Astrocyte of the hippocampus (primary cell): Measurements from ENCODE around the gene FBXL19.
"Not testable (repeated sequence)": the region's sequence is repeated elsewhere in the genome, so short reads cannot be mapped to it uniquely, and the experiment has no call there.

Source experiments
- DNase-seq: peaks from one replicate; pipeline ENCODE4 v3.0.0; 2011; ENCODE audit warnings: low read depth, low spot score

FBXL19 gene

DNA sequence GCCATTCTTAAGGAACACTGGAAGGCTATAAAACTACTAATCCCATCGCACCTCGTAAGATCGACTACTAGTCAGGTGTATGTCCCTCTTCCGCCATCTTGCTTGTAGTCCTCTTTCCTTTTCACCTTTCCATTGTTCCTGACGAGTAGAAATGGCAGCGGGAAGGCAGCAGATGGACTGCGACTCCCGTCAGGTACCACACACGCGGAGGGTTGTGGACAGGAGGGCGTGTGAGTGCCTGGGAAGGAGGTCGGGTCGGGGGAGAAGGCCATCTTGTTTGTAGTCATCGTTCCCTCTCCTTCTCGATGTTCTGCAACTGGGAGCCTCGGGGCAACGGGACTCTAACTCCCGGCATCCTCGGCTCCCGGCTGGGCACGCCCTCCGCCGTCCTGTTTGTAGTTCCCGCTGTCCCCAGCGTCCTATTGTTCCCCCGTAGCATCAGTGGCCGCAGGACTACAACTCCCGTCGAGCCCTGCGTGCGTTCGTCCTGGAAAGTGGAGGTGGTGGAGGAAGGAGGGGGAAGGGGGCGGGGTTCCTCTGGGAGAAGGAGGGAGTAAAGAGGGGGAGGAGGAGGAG is 324 bp upstream of the FBXL19 start:
- peak; percentile 100 for DNase-seq

DNA sequence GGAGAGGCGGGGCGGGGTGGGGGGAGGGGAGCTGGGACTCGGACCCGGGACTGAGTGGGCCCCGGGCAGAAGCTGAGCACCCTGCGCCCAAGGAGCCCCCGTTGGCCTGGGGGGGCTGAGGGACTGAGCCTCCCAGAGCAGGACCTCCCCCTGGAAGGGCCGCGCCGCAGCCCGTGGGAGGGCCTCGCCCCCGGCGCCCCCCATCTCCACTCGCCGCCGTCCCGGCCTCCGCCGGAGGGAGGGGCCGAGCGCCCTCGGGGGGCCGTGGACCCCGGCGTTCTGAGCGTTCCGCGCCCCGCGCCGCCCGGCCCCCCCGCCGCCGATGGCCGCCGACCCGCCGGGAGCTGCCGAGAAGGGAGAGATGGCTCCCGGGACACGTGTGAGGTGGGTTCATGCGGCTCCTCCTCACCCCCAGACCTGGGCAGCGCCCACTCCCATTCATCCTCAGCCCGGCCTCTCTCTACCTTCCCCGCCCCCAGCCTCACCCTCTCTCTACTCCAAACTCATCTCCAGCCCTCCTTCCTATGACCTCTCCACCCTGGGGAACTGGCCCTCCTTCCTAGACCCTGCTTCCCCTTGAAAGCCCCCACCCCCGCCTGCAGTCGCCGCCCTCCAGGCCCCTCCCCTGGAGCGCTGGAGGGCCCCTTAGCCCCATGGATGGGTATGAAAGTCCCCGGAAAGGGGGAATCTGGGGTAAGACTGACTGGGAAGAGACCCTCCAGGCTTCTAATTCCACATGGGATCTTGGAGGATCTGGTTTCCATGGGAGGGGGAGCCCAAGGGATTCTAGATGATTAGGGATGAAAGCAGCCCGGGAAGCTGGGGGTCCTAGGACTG is 922 bp downstream of the FBXL19 start:
- peak; percentile 31 for DNase-seq

DNA sequence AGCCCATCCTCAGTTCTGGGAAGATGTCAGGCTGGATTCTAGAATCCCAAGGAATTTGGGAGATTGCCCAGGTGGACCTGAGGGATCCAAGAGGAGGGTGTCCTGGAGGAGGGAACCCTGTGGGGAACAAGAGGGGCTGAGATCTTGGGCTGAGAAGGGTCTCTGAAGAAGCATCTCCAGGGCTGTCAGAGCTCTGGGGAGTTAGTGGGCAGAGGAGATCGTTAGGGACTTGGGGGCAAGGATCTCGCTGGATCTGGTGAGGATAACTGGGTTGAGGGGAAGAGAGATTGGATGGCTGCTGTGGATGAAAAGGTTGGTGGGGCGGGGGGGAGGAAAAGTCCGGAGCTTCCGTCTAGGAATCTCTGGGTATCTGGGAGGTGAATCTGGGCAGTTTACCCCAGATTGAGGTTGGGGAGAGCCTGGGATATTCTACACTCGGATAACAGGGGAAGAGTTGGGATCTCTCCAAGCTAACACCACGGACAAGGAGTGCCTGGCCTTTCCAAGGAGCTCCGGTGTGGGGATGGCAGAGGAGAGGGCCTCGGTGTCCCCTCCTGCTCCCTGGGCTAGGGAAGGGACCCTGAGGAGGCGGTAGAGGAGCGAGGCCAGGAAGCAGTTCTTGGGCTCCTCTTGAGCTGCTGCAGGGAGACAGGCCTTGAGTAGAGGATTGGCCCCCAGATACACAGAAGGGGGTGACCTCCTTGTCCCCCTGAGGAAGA is 1.7 kb downstream of the FBXL19 start:
- no peak for DNase-seq

DNA sequence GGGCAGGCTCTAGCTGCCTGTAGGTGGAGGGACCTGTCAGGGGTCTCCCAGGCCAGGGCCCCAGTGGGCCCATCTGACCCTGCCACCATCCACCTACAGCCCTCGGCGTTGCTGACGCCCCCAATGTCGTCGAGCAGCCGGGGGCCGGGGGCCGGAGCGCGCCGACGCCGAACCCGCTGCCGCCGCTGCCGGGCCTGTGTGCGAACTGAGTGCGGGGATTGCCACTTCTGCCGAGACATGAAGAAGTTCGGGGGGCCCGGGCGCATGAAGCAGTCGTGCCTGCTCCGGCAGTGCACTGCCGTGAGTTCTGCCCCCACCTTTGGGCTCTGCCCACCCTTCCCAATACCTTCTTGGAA is 2.2 kb downstream of the FBXL19 start:
- no peak for DNase-seq

DNA sequence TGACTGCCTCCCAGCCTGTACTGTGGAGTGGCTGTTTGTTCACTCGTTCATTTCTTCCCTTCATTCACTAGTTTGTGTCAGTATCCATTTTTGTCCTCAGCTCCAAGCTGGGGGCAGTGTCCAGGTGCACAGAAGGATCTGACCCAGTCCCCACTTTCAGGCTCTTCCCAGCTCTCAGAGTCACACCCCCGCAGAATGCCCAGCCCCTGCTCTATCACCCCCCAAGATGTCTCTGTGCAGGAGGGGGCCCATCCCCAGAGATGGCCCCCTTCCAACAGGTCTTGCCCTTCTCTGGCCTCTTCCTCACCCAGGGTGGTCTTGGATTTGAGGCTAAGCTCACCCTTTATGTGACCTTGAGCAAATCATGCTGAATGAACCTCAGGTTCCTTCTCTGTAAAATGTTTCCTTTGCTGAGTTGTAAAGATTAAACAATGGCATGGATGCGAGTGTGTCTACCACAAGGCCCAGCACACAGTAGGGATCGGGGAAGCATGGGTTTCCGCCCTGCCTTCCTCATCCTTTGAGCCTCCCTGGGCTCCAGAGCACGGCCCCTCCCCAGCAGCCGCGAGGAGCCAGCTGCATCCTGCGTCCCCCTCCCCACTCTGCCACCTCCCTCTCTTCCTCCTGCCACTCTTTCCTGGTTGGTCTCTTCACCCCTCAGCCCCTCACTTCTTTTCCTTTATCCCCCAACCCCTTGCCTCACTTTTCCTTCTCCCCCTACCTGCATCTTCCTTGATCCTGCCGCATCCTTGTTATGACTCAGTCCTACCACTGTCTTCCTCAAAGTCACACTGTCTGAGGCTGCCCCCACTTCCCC is 2.8 kb downstream of the FBXL19 start:
- no peak for DNase-seq

DNA sequence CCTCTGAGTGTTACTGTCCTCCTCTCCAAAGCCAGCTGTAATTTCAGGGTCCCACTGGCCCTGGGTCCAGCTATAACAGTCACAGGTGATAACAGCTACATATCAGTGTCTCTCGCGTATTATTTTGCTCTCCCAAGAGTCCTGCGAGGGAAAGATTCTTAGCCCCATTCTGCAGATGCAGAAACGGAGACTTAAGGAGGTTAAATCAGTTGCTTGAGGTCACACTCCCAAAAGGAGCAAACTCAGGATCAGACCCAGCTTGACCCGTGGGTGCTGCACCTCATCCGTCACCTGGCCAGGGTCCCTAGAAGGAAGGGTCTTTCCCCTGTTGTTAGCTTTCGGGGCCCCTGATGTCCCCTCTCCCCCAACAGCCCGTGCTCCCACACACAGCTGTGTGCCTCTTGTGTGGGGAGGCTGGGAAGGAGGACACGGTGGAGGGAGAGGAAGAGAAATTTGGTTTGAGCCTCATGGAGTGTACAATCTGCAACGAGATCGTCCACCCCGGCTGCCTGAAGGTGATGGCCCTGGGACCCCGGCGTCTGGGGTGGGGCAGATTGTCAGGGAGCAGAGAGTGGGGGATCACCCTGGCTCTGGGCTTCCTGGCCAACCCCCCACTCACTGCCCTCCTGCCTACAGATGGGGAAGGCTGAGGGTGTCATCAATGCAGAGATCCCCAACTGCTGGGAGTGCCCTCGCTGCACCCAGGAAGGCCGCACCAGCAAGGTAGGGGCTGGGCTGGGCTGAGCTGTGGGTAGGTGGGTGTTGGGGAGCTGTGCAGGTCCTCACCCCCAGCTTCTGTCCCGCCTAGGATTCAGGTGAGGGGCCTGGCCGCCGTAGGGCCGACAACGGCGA is 3.8 kb downstream of the FBXL19 start:
- DNase-seq, result no peak

DNA sequence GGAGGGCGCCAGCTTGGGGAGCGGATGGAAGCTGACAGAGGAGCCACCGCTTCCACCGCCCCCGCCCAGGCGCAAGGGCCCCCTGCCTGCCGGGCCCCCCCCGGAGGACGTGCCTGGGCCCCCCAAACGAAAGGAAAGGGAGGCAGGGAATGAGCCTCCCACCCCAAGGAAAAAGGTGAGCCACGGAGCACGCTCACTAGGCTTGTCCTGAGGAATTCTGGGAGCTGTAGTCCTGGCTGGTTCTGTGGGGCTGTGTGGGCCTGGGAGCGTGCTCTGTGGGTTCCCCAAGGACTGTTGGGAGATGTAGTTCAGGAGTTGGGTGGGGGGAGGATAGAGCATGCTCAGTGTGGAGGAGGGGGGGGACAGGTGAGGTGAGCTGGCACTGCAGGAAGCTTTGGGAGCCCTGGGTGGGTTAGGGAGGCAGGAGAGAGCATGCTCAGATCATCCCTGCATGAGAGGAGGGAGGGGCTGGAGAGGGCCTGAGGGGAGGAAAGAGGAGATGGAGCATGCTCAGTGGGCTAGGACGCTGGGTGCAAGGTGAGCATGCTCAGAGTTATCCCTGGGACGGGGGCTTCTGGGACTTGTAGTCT is 4.5 kb downstream of the FBXL19 start:
- DNase-seq, result peak; percentile 63

DNA sequence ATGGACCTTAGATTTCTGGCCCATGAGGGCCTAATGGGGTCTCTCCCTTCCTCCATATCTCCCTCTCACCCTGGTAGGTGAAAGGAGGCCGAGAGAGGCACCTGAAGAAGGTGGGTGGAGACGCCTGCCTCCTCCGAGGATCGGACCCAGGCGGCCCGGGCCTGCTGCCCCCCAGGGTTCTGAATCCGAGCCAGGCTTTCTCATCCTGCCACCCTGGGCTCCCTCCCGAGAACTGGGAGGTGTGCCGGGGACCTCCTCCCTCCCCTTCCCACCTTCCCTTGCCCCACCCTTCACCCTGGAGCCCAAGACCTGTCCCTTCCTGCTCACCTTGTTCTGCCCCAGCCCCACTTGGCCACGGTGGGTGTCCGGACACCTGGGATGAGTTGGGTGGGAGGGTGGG is 5.0 kb downstream of the FBXL19 start:
- DNase-seq, result no peak

DNA sequence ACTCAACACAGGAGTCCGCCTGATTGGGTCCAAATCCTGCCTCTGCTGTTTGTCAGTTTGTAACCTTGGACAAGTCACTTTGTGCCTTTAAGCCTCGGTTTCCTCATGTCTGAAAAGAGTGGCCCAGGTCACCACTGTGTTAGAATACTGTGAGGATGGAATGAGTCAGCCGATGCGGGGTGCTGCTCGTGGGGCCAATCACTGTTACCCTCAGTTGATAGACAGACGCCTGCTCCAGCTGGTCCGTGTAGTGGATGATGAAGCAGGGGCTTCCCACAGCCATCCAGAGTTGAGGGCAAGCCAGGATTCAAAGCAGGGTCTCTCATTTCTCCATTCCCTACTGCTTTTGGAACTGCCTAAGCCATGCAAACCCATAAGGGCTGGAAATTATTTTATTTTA is 5.8 kb downstream of the FBXL19 start:
- DNase-seq, result no peak

DNA sequence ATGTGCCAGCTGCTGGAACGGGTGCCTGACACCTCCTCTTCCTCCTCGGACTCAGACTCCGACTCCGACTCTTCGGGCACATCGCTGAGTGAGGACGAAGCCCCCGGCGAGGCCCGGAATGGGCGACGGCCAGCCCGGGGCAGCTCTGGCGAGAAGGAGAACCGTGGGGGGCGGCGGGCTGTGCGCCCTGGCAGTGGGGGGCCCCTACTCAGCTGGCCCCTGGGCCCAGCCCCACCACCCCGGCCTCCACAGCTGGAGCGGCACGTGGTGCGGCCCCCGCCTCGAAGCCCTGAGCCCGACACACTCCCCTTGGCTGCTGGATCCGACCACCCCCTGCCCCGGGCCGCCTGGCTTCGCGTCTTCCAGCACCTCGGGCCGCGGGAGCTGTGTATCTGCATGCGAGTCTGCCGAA is 6.8 kb downstream of the FBXL19 start:
- no peak for DNase-seq

DNA sequence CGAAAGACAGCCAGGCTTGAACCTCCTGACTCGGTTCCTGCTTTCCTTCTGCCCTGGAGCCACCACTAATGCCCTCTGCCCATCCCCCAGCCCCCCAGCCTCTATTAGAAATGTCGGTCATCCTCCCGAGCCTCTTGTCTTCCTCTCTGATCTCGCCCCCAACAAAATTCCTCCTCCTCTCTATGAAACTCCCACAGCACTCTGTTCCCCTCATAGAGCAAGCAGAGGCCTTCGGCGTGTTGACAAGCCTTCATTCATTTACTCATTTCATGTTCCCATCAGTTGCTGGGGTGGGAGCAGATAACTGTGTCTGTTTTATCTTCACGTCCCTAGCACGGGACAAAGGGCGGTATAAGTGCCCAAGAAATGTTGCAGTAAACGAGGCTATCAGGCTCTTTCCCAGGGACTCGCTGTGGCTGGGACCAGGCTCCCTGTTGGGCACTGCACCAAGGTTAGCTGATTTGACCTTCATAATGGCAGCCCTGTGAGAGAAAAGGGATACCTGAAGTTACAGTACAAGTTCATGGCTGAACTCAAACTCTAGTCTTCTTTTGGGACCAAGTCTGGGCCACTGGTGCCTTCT is 7.8 kb downstream of the FBXL19 start:
- no peak for DNase-seq

DNA sequence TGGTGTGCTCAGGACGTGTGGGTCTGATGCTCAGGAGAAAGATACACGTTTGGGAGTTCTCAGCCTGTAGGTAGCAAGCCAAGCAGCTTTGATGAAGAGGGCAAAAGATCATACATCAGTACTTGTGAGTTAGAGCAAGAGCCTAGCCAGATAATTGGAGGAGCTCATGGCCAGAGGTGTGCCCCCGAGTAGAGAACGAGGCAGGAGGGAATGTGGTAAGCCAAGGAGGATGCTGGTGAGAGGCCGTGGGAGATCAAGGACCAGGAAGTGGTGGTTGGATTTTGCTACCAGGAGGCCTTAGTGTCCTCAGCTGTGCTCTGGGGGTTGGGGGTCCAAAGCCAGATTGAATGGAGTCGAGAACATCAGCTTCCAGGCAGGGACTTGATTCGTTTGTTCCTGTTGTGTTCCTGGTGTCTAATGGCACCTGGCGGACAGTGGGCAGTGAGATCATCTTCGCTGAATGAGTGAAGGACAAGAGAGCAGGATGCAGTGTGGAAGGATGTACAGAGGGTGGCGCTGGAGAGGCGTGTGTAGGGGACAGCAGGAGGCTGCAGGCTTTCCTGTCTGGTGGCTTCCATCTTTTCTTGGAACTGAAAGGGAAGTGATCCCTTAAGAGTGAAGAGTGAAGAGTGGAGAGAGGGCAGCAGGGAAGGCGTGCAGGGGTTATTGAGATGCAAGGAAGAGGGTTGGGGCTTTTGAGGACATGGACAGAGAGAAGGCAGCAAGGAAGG is 11.6 kb downstream of the FBXL19 start:
- peak; percentile 58 for DNase-seq

DNA sequence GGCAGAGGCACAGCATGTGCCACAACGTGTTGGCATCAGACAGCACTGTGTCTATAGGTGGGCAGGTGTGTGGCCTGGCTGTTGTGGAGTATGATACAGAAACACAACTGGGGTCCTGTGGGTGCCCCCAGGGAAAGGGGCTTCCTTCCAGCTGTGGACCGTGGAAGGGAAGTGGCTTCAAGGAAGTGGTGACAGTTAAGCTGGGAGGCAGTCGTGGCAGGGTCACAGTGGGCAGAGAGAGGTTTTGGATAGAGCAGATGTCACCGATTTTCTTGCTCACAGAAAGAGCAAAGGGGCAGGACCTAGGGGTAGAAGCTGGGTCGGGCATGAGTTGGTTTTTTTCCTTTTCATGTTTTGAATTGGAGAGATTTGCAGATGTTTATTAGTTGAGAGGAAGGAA is 14.3 kb downstream of the FBXL19 start:
- DNase-seq, result no peak

DNA sequence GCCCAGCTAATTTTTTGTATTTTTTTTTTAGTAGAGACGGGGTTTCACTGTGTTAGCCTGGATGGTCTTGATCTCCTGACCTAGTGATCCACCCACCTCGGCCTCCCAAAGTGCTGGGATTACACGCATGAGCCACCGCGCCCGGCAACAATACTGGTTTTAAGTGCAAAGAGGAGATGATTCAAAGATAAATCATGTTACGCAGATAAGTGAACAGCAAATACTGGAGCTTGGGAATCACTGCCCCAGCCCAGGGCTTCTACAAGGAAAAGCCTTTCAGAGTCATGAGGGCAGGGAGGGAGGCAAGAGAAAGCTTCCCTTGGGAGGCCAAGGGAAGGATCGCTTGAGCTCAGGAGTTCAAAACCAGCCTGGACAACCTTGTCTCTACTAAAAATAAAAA is 16.2 kb downstream of the FBXL19 start:
- DNase-seq, result not testable (repeated sequence)

DNA sequence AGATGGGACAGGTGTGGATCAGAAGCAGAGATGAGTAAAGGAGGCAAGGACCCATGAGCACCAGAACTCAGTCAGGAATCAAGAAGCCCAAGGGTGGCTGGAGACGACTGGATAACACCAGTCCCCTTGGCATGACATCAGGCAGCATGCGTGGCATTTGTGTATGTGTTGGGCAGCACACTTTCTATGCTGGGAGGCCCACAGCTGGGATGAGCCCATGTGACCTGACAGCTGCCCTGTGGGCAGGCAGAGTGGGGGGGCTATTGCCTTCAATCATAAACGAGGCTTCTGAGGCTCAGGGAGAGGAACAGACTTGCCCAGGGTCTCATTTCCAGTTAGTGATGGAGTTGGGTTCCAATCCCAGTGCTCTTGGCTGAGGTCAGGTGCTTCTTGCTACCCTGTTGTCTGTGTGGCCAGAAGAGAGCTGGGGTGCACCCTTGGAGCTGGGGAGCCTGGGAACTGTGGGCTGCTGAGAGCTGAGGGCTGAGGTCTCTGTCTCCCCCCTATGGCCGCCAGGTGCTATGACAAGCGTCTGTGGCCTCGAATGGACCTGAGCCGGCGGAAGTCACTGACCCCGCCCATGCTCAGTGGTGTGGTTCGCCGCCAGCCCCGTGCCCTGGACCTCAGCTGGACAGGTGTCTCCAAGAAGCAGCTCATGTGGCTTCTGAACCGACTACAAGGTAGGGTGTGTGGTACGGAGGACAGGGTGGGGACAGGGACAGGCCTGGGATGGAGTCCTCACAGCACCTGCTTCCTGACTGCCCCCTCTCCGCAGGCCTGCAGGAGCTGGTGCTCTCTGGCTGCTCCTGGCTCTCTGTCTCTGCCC is 18.4 kb downstream of the FBXL19 start:
- peak; percentile 83 for DNase-seq

DNA sequence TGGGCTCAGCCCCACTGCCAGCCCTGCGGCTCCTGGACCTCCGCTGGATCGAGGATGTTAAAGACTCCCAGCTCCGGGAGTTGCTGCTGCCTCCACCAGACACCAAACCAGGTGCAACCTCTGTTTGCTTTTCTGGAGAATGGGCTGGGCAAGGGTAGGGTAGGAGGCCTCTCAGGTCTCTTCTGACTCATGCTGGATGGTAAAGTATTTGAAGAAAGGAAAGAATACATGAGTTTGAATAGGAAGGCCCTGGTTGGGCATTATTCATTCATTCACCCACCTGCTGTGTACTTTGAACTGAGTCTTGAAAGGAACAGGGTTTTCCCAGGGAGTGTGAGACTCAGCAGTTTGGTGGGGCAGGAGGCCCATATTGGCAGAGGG is 19.0 kb downstream of the FBXL19 start:
- no peak for DNase-seq

DNA sequence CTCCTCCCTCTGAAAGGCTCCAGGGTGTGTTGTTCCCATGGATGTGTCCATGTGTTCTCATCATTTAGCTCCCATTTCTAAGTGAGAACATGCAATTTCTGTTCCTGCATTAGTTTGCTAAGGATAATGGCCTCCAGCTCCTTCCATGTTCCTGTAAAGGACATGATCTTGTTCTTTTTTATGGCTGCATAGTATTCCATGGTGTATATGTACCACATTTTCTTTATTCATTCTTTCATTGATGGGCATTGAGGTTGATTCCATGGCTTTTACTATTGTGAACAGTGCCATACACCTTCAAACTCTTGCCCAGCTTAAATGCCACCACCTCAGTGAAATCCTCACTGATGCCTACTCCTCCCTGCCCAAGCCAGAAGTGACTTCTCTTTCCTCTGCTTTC is 21.0 kb downstream of the FBXL19 start:
- DNase-seq, result no peak

DNA sequence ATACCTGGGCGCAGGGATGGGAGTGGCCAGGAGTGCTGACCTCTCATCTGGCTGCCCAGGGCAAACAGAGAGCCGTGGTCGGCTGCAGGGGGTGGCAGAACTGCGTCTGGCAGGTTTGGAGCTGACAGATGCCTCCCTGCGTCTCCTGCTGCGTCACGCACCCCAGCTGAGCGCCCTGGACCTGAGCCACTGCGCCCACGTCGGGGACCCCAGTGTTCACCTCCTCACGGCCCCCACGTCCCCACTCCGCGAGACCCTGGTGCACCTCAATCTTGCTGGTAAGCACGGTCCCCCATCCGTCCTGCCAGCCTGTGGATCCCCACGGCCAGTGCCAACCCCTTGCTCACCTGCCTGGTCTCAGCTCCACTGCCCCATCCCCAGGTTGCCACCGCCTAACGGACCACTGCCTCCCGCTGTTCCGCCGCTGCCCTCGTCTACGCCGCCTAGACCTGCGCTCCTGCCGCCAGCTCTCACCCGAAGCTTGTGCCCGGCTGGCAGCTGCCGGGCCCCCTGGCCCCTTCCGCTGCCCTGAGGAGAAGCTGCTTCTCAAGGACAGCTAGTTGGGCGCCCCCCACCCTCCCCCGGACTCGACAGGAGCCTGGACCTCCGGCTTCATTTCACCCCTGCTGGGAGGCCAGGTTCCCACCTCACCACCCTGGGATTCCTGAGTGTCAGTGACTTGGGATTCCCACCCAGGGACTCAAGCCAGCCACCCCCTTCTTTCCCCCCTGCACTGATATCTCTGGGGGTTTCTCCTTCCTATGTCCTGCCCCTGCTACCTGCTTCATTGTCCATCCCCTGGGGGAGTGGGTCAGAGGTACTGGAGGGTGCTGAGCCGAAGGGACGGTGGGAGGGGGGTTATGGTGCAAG is 23.5 kb downstream of the FBXL19 start:
- DNase-seq, result no peak
